Stimulated activated CD4-positive, alpha-beta T cell treated with anti-CD3 and anti-CD28 coated beads, Interleukin-1b, Interleukin-23, amount 100 ng/mL, for 4 hours (primary cell): ENCODE data around the gene PNPLA7.
"Not testable (repeated sequence)": the region's sequence is repeated elsewhere in the genome, so short reads cannot be mapped to it uniquely, and the experiment has no call there.

ENCODE experiments used
- DNase-seq, 2 donors: peaks; one replicate each; pipeline ENCODE4 v3.0.0-alpha.2; 2020; ENCODE audit warnings: low read depth in 2 of 2

PNPLA7 gene

DNA sequence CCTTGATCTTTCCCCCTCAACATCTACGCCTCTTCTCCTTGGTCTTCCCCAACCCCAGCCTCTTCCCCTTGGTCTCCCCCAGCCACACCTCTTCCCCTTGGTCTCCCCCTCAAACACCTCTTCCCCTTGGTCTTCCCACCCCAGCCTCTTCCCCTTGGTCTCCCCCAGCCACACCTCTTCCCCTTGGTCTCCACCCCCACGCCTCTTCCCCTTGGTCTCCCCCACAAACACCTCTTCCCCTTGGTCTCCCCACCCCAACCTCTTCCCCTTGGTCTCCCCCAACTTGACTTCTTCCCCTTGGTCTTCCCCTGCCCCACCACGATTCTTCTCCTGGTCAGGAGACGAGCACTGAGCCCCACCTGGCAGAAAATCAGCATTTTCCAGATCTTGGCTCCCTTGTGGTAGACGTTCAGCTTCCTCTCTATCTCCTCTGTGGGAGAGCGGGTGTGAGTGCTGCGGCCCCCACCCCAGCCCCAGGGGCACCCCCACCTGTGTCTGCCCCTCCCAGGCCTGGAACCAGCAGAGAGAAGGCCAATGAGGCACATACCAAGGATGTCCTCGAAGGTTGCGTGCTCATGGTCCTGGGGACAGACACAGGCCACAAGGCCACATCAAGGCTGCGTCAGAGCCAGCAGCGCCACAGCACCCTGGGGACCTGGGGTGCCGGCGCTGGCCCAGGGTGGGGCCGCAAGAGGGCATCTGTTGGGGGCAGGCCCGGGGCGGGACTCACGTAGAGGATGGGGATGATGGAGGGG, 98.0 kb downstream of the PNPLA7 start:
- DNase-seq = no peak

DNA sequence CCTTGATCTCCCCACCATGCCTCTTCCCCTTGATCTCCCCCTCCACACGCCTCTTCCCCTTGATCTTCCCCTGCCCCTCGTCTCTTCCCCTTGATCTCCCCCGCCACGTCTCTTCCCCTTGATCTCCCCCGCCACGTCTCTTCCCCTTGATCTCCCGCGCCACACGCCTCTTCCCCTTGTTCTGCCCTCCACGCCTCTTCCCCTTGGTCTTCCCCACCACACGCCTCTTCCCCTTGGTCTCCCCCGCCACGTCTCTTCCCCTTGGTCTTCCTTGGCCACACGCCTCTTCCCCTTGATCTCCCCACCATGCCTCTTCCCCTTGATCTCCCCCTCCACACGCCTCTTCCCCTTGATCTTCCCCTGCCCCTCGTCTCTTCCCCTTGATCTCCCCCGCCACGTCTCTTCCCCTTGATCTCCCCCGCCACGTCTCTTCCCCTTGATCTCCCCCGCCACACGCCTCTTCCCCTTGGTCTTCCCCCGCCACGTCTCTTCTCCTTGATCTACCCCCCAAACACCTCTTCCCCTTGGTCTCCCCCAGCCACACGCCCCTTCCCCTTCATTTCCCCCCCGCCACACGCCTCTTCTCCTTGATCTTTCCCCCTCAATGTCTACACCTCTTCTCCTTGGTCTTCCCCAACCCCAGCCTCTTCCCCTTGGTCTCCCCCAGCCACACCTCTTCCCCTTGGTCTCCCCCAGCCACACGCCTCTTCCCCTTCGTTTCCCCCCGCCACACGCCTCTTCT, 98.8 kb downstream of the PNPLA7 start:
- DNase-seq = not testable (repeated sequence)

DNA sequence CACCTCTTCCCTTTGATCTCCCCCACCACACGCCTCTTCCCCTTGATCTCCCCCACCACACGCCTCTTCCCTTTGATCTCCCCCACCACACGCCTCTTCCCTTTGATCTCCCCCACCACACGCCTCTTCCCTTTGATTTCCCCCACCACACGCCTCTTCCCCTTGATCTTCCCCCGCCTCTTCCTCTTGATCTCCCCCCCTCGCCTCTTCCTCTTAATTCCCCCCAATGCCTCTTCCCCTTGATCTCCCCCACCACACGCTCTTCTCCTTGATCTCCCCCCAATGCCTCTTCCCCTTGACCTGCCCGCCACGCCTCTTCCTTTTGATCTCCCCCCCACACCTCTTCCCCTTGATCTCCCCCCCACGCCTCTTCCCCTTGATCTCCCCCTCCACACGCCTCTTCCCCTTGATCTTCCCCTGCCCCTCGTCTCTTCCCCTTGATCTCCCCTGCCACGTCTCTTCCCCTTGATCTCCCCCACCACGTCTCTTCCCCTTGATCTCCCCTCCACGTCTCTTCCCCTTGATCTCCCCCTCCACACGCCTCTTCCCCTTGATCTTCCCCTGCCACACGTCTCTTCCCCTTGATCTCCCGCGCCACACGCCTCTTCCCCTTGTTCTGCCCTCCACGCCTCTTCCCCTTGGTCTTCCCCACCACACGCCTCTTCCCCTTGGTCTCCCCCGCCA, 99.5 kb downstream of the PNPLA7 start:
- DNase-seq = peak in 1 of 2 donors; percentile 35

DNA sequence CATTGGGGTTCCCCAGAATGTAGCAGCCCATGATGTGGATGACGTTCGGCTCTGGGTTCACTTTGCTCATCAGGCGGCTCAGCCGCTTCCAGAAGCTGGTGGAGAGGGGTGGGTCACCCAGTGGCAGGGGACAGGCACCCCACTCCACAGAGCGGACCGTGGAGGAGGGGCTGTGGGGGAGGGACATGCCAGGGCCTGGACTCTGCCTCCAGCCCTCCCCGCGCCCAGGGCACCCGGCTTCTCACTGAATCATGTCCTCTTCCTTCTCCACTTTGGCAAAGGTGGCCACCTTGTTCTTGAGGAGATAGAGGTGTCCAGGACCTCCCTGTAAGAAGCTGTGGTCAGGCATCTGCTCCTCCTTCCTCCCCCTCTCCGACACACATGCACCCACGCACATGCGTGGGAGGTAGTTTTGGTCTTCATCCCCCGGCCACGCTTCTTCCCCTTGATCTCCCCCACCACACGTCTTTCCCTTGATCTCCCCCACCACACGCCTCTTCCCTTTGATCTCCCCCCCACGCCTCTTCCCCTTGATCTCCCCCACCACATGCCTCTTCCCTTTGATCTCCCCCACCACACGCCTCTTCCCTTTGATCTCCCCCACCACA, 100.2 kb downstream of the PNPLA7 start:
- peak in 1 of 2 donors; percentile 64 for DNase-seq

DNA sequence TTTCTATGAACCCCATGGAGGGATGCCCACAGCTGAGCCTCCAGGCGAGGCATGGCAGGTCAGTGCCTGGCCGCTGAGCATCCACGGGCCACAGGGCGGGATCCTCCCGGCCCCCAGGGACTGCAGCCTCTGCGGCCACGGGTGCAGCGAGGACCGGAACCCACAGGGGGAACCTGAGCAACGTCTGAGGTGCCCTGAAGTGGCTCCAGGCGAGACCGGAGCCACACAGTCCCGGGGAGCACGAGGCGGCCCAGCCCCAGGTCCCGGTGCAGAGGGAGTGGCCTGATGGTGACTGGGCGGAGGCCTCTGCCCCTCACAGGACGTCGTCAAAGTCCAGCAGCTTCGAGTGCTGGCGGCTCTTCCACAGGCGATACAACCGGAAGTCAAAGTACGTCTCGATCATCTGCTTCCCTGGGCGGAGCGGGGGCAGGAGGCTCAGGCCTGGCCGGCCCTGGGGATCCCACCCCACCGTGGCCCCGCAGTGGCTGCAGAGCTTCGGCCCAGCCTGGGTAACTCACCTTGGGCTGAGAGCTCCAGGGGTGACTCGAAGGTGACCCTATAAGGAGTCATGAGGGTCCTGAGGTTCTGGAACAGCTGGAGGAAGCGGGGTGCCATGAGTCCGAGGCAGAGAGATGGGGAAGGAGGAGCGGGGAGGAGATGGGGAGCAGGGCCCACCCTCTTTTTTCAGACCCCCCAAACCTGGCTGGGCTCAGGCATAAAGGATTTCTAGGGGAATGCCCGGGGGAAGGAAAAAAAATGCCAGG, 100.9 kb downstream of the PNPLA7 start:
- no peak for DNase-seq

DNA sequence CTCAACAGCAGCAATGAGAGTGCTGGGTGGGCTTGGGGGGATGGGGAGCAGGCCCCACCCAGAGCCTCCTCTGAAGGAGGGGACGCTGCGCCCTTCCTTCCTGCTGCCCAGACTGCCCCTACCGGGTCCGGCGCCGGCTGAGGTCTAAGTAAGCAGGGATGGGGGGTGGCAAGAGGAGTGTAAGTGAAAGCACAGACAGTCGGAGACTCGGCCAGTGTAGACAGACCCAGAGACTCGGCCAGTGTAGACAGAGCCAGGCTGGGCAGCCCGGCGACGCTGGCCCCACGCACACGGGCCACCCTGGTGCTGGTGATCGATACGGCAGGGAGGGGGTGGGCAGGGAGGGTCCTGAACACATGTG, 101.6 kb downstream of the PNPLA7 start:
- DNase-seq = no peak

DNA sequence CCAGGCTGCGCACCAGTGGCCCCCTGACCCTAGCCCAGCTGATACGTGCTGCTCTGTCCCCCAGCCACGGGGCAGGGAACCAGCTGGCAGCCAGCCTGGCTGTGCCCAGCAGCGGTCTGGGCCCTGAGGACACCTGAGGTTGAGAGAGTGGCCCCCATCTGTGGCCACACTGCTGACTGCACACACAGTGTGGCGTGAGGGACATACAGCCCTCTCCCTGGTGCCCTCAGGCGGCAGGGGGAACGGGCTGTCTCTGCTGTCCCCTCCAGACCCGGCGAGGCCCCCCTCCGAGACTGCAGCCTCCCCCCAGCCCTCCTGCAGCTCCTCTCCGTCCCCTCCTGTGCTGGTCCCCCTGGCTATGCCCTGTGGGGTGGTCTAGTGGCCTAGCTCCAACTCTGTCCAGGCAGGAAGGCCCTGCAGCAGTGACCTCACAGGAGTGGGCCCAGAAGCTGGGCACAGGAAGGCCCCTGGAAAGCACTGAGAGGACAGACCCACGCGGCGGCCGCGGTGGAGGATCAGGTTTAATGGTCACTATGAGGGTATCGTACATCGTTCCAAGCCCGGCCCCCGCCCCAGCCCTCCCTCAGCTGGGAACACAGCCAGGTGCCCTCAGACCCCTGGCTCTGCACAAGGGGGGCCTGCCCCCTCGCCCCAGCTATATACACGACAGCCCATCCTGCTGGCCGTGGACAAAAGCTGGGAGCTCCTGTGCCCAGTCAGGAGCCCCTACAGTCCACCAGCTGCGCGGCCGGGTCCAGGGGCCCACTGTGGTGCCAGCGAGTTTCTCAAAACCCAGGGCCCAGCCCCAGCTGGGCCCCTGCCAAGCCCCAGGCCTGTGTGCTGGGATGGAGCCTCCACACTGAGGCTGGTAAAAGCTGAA, 102.2 kb downstream of the PNPLA7 start:
- no peak for DNase-seq

DNA sequence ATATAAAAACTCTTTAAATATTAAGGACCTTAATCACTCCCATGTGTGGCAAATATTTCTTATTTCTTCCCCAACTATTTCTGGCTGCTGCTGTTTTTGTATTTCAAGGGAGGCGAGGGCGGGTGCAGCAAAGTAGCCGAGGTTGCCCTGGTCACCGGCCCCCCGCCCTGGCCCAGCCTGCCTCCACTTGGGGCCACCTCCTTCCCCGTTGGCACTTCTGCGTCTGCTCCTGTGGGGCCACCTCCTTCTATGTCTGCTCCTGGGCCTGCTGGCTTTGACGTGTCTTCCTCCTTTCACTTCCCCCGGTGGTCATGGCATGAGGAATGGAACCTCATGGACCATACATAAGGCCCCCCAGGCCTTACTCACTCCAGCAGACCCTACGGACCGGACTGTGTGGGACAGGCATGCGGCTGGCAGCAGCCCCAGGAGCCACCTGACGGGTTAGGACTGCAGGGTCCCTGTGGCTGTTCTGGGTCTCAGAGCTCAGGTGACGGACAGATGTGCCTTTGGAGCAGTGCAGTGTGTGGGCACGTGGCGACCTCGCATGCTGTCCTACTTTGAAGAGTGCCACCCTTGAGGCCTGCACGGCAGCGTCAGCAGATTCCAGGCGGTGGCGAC, 103.2 kb downstream of the PNPLA7 start:
- no peak for DNase-seq

DNA sequence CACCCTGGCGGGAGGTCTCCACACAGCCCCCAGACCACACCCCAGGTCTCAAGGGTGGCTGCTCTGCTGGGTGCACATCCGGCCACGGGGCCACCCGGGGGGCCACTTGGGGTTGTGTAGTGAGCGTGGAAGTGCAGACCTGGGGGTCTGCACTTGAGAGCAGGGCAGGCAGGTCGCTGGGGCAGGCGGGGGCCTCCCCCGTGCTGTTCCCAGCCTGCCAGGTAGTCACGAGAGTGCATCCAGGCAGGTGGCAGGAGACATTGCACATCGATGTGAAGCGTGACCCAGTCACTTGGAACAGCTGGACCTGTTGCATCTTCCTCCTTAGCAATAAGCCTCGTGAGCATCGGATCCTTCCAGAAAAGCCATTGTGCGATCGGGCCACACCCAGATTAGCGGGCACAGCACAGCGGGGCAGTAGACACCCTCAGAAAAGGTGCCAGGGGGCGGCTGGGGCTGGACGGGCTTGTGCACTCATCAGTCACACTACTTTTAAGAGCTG, 104.2 kb downstream of the PNPLA7 start:
- DNase-seq = no peak

DNA sequence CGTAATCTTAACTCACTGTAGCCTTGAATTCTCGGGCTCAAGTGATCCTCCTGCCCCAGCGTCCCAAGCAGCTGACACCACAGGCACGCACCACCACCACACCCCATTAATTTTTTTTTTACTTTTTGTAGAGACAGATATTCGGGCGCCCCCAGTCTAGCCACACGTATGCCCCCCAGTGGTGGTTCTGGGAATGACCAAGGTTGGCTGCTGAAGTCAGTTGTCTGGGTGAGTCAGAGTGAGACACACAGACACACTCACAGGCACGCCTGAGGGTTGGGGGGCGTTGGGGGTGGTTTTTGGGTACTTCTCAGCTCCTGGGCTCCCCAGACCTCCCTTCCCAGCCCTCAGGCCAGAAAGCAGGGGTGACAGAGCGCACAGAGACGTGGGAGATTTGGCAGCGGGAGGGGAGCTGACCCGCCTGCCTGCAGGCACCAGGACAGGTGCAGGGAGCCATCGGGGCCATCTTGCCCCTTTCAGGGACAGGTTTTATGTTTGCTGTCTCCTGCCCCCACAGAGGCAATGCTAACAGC, 104.9 kb downstream of the PNPLA7 start:
- peak; percentile 78 to 85 for DNase-seq

DNA sequence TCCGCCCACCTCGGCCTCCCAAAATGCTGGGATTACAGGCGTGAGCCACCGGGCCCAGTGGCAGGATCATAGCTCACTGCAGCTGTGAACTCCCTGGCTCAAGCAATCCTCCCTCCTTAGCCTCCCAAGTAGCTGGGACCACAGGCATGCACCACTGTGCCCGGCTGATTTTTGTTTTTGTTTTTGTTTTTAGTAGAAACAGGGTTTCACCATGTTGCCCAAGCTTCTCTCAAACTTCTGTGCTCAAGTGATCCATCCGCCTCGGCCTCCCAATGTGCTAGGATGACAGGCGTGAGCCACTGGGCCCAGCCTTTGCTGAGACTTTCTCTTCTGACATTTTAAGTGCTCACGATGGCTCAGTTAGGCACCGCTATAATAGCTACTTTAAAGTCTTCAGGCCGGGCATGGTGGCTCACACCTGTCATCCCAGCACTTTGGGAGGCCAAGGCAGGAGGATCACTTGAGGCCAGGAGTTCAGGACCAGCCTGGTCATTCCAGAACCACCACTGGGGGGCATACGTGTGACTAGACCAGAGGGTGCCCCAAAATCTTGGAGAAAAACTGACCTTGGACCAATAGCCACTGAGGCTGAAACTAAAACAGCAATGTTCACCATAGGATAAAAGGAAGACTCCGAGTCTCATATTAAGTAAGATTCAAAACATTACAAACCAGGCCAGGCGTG, 106.0 kb downstream of the PNPLA7 start:
- no peak for DNase-seq

DNA sequence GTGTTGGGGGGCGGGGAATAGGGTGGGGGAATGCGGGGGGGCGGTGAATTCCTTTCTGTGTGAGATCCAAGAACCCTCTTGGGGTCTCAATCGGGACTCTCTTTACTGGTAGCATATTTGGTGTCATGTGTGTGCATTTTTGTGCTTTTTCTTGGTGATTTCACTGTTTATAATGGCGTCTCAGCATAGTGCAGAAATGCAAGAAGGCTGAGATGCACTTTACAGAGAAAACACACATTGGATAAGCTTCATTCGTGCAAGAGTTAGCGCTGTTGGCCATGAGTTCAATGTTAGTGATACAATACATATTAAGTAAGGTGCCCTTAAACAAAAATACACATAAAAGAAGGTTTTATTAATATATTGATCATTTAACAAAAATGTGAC, 108.3 kb downstream of the PNPLA7 start:
- no peak for DNase-seq

DNA sequence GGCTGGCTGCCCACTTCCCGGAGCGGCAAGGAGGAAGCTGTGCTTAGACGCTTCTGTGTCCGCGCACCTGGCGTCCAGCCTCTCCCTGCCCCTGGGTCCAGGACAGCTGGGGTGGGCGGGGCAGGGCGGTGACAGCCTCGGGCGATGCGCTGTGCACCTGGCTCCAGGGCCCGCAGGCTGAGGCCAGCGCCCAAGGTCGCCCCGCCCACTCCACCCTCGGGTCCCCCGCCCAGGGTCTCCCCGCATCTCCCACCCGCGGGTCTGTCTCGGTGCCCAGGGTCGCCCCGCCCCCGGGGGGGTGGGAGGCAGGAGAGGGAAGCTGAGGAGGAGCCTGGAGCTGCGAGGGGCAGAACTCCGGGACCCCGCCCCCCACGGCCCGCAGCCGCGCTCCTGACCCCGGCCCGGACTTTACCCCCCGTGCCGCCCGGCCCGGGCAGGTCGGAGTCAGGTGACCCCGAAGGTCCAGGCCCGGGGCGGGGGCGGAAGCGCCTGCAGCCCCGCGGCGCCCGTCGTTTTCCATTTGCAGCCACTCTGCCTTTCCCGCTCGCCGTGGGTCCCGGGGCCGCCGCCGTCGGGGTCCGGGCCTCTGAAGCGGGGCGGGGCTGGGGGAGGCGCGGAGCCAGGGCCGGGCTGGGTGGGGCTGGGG, 108.8 kb downstream of the PNPLA7 start, which contains the start of gene ENTPD8:
Gene ENTPD8, minus strand, starts transcription at position 69 of the 646 bp plus-strand sequence. CDS start 3,072 bp downstream, outside the sequence.
- no peak for DNase-seq

DNA sequence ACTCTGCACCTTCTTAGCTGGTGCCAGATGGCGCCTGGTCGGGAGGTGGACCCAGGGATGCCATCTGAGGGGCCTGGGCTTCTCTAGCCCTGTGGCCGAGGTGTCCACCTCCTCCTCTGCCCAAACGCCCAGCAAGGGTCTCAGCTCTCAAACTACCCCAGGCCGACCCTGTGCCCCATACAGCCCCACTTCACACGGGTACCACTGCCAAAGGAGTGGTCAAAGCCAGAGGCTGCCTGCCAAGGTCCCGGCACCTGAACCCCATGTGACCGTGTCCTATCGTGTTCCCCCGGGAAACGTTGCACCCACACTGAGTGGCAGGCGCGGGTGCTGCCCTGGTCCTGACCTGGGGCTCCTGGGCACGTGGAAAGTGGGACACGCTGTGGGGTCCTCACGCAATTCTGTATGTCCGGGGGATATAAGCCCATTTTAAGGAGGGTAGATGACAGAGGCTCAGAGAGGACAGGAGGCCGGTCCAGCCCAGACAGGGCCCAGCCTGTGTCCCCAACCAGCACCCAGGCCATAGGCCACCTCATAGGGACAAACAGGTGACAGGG, 111.0 kb downstream of the PNPLA7 start:
- DNase-seq = no peak

DNA sequence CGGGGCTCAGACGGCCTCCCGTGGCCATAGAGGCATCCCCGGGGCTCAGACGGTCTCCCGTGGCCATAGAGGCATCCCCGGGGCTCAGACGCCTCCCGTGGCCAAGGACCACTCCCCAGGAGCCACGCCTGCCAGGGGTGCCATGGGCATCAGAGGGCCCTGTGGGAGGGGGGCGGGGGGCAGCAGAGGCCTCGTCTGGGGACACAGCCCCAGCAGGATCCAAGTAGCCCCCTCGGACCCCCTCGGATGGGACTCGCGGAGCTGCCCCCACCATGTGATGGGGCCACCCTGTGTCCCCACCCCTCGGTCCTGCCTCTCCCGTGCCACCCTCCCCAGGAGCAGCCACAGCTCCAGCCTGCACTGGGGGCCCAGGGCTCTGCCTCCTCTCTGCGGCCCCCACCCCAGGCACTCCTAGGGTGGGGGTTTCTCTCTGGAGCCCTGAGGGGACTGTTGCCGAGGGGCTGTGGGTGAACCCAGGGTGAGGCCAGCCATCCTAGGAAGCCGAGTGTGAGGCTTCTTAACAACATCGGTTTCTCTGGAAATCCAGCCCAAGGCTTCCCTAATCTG, 111.5 kb downstream of the PNPLA7 start:
- DNase-seq = no peak

DNA sequence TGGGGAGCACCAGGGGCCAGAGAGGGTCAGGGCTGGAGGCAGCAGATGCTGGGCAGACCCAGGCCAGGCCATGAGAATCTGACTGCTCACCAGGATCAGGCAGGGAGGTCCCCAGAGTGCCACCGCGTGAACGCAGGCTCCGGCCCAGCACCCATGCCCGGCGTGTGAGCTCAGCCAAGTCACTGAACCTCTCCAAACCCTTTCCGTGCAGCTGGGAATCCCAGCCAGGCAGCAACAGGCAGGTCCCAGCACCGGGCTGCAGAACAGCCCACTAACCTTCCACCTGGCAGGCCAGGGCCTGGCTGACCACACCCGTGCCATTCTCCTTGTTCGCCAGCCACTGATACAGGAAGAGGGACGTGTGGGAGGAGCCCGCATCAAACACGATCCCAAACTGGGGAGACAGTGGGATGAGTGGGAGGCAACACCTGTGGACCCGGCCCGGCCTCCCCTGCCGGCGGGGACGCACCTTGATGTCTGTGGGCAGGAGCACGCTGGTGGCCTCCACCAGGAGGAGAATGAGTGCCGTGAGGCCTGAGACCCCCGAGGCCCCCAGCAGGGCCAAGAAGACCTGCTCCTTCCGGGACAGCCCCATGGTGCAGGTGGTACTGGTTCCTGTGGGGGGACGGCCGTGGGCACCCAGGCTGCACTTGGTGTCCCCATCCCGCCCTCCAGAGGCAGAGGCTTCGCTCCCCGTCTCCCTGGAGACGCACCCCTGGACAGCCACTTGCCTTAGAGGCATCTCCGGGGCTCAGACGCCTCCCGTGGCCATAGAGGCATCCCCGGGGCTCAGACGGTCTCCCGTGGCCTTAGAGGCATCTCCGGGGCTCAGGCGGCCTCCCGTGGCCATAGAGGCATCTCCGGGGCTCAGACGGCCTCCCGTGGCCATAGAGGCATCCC, 112.3 kb downstream of the PNPLA7 start:
- DNase-seq = no peak
